ENCODE results near the gene CEP295NL.
A peak's percentile ranks its signal among the peaks of the same experiment; 100 is the strongest.

Gene CEP295NL

GRCh38 chr17:78921437-78921971 lies 18.5 kb upstream of the CEP295NL start:
- TF ChIP-seq, protein P1, sequence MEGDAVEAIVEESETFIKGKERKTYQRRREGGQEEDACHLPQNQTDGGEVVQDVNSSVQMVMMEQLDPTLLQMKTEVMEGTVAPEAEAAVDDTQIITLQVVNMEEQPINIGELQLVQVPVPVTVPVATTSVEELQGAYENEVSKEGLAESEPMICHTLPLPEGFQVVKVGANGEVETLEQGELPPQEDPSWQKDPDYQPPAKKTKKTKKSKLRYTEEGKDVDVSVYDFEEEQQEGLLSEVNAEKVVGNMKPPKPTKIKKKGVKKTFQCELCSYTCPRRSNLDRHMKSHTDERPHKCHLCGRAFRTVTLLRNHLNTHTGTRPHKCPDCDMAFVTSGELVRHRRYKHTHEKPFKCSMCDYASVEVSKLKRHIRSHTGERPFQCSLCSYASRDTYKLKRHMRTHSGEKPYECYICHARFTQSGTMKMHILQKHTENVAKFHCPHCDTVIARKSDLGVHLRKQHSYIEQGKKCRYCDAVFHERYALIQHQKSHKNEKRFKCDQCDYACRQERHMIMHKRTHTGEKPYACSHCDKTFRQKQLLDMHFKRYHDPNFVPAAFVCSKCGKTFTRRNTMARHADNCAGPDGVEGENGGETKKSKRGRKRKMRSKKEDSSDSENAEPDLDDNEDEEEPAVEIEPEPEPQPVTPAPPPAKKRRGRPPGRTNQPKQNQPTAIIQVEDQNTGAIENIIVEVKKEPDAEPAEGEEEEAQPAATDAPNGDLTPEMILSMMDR (IDR thresholded peaks at IDR 0.05; ENCODE audit: unreplicated experiment in 3 of 3) = no peak

GRCh38 chr17:78920528-78920927 lies 17.5 kb upstream of the CEP295NL start:
- peaks cover 8% of the 10 kb centered on the region for H3K27me3 Mint-ChIP-seq (ENCODE audit: low read depth)
- peak overlapping the region; percentile 35 to 64 (median 62) for H3K27ac Mint-ChIP-seq
- H3K9me3 Mint-ChIP-seq = no peaks in the 10 kb centered on the region
- TF ChIP-seq, protein P1 (IDR thresholded peaks at IDR 0.05; ENCODE audit: unreplicated experiment in 3 of 3) = no peak
- H3K4me1 Mint-ChIP-seq = peaks cover 62% of the 10 kb centered on the region
- peak overlapping the region; percentile 28 to 31 (median 31) for H3K4me3 Mint-ChIP-seq
- peaks cover 4% of the 10 kb centered on the region for H3K36me3 Mint-ChIP-seq (ENCODE audit: low read depth)

More at GRCh38 chr17:78921437-78921971, 18.5 kb upstream of the CEP295NL start:
- Mint-ChIP-seq H3K4me3 (peak overlapping the region; percentile 82 to 90 (median 88)), H3K4me1 (peaks cover 62% of the 10 kb centered on the region), H3K27me3 (ENCODE audit: low read depth) (peaks cover 11% of the 10 kb centered on the region), H3K36me3 (ENCODE audit: low read depth) (no peaks in the 10 kb centered on the region), H3K27ac (peak overlapping the region in 2 of 3 experiments; percentile 29 to 48), H3K9me3 (no peaks in the 10 kb centered on the region)

GRCh38 chr17:78919861-78920450 lies 17.0 kb upstream of the CEP295NL start:
- peaks cover 62% of the 10 kb centered on the region for H3K4me1 Mint-ChIP-seq
- TF ChIP-seq, protein P1 (IDR thresholded peaks at IDR 0.05; ENCODE audit: unreplicated experiment in 3 of 3) = no peak
- H3K27ac Mint-ChIP-seq = peak overlapping the region; percentile 21 to 64 (median 62)
- peaks cover 4% of the 10 kb centered on the region for H3K36me3 Mint-ChIP-seq (ENCODE audit: low read depth)
- no peaks in the 10 kb centered on the region for H3K9me3 Mint-ChIP-seq
- peaks cover 8% of the 10 kb centered on the region for H3K27me3 Mint-ChIP-seq (ENCODE audit: low read depth)
- H3K4me3 Mint-ChIP-seq = peak overlapping the region in 1 of 3 experiments; percentile 40

DNA sequence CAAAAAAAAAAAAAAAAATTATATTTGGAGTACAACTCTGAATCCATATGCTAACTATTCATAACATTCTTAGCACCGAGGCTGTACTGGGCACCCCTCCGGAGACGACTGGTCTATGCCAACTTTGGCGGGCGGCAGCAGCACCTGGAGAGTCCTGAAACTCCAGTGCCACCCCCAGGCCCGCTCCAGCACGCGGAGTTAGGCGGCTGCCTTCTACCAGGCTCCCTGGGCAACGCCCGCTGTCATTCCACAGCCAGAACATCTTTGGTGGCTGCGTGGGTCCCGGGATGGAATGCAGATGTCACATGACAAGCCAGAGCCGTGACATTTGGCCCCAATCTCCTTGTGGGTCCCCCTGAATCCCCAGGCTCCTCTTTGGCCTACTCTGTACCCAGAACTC lies 16.0 kb upstream of the CEP295NL start:
- peaks cover 8% of the 10 kb centered on the region for H3K27me3 Mint-ChIP-seq (ENCODE audit: low read depth)
- no peaks in the 10 kb centered on the region for H3K9me3 Mint-ChIP-seq
- H3K27ac Mint-ChIP-seq = no peak overlapping the region
- H3K36me3 Mint-ChIP-seq (ENCODE audit: low read depth) = peaks cover 4% of the 10 kb centered on the region
- TF ChIP-seq, protein P1 (IDR thresholded peaks at IDR 0.05; ENCODE audit: unreplicated experiment in 3 of 3) = no peak
- no peak overlapping the region for H3K4me3 Mint-ChIP-seq
- H3K4me1 Mint-ChIP-seq = peaks cover 63% of the 10 kb centered on the region

DNA sequence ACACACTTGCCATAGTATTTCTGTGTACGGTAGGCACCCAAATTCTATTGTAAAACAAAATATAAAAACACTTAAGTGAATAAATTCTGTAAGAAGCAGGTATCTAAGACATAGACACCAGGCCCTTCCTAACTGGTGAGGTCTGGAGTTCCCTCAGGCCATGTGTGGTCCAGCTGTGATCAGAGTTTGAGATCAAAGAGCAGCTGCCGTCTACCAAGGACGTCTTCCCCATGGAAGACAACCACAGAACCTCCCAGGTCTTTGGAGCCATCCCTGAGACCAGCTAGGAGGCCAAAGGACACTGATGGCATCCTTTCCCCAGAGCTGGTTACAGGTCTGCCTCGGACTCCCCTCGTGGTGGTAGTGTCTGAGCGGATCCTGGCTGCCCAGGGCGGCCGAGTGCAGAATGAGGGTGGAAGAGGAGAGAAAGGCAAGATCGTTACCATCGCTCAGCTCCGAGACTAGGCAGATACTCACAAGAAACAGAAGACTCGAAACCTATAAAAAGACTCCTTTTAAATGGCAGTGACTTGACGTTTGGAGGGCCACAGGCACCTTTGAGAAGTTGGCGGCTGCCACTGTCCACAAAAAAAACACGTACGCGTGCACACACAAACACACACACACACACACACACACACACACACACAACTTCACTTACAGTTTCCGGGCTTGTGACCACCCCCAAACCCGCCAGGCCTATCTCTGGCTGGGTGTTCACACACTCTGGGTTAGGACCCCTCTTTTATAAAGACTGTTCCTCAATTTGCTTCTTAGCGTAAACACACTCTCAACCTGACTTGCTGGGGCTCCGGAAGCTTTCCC lies 14.7 kb upstream of the CEP295NL start:
- TF ChIP-seq, protein P1 (IDR thresholded peaks at IDR 0.05; ENCODE audit: unreplicated experiment in 3 of 3) = no peak
- peak overlapping the region in 1 of 3 experiments; percentile 17 for H3K27ac Mint-ChIP-seq
- H3K4me1 Mint-ChIP-seq = peaks cover 56% of the 10 kb centered on the region
- H3K36me3 Mint-ChIP-seq (ENCODE audit: low read depth) = peaks cover 4% of the 10 kb centered on the region
- no peaks in the 10 kb centered on the region for H3K9me3 Mint-ChIP-seq
- H3K27me3 Mint-ChIP-seq (ENCODE audit: low read depth) = peaks cover 8% of the 10 kb centered on the region
- H3K4me3 Mint-ChIP-seq = no peak overlapping the region
